Stimulated activated CD4-positive, alpha-beta T cell treated with anti-CD3 and anti-CD28 coated beads, Interleukin-1b, Interleukin-23, amount 100 ng/mL, for 48 hours (primary cell): ENCODE results near the gene ZBTB40.

ENCODE experiments used
- DNase-seq: peaks from one replicate; pipeline ENCODE4 v3.0.0-alpha.2; 2020

Gene ZBTB40

GRCh38 chr1:22566161-22566560 is 114.5 kb downstream of the ZBTB40 start:
- DNase-seq = no peak

GRCh38 chr1:22567197-22567596 is 115.5 kb downstream of the ZBTB40 start:
- DNase-seq = no peak

- no peak for DNase-seq
Measured at GRCh38 chr1:22567994-22568393, 116.3 kb downstream of the ZBTB40 start.

GRCh38 chr1:22569269-22569668 is 117.6 kb downstream of the ZBTB40 start:
- DNase-seq = no peak

- DNase-seq = no peak
Measured at GRCh38 chr1:22570140-22570909, 118.7 kb downstream of the ZBTB40 start.

- no peak for DNase-seq
Measured at GRCh38 chr1:22572818-22573217, 121.2 kb downstream of the ZBTB40 start.

GRCh38 chr1:22573237-22573636 is 121.6 kb downstream of the ZBTB40 start:
- no peak for DNase-seq

GRCh38 chr1:22575532-22576149 is 124.0 kb downstream of the ZBTB40 start:
- DNase-seq = no peak

GRCh38 chr1:22576150-22576544 is 124.5 kb downstream of the ZBTB40 start:
- no peak for DNase-seq

GRCh38 chr1:22576617-22577016 is 125.0 kb downstream of the ZBTB40 start:
- DNase-seq = no peak

- DNase-seq = no peak
Measured at GRCh38 chr1:22578732-22579361, 127.2 kb downstream of the ZBTB40 start.

GRCh38 chr1:22579541-22580155 is 128.0 kb downstream of the ZBTB40 start:
- DNase-seq = no peak
